Peyer's patch (tissue), 4 donors: Measurements from ENCODE around the gene COX14. TPM values are rescaled to one million over a fixed set of nuclear protein-coding genes. Genes with fewer than 3 reads are reported as not detected.

ENCODE experiments used
- DNase-seq, 3 donors: peaks; one replicate each; pipeline ENCODE4 v3.0.0-alpha.2; 2017 to 2019
- H3K27ac ChIP-seq, 4 donors: fragments of 200-600 bp; sonication (generic); one replicate each; pipeline ENCODE4 v1.5.1; 2016 to 2019
- H3K27me3 ChIP-seq, 2 donors: fragments of 200-600 bp; sonication (generic); one replicate each; pipeline ENCODE4 v1.5.1; 2019
- H3K36me3 ChIP-seq, 3 donors: fragments of 200-600 bp; sonication (generic); one replicate each; pipeline ENCODE4 v1.5.1; 2016 to 2019
- H3K4me1 ChIP-seq, 4 donors: fragments of 200-600 bp; sonication (generic); one replicate each; pipeline ENCODE4 v1.5.1; 2016 to 2019
- H3K4me3 ChIP-seq, 4 donors: fragments of 200-600 bp; sonication (generic); 1 replicate in 3 of 4; 2 replicates in 1 of 4; pipeline ENCODE4 v1.5.1; 2016 to 2019; ENCODE audit warnings: mild to moderate bottlenecking in 1 of 4
- H3K9me3 ChIP-seq, 4 donors: fragments of 200-600 bp; sonication (generic); one replicate each; pipeline ENCODE4 v1.5.1; 2016 to 2019; ENCODE audit warnings: mild to moderate bottlenecking in 1 of 4
- POLR2A ChIP-seq, 2 donors: fragments of 450-650 bp; IDR thresholded peaks; one replicate each; pipeline ENCODE4 v1.5.1; 2017; ENCODE audit warnings: antibody characterized with exemption in 2 of 2, mild to moderate bottlenecking in 2 of 2, moderate library complexity in 2 of 2
- total RNA-seq, 4 donors: library from RNA; depleted of rRNA; stranded (reverse); fragments of >200 nt; gene quantifications; one replicate each; pipeline ENCODE4 v1.1.0, GENCODE V29; 2016
- TF ChIP-seq, protein P1 (sequence below), 6 experiments: fragments of 450-650 bp in 4 of 6; fragments of 200-600 bp in 2 of 6; sonication (generic) in 1 of 6; IDR thresholded peaks; one replicate each; pipeline ENCODE4 v1.5.1; 2017 to 2019; ENCODE audit warnings: antibody characterized with exemption in 6 of 6, mild to moderate bottlenecking in 3 of 6, moderate library complexity in 1 of 6

COX14 gene
- total RNA-seq, 4 donors from 2014 or later: 75.3 to 115 (median 86.4) TPM

DNA sequence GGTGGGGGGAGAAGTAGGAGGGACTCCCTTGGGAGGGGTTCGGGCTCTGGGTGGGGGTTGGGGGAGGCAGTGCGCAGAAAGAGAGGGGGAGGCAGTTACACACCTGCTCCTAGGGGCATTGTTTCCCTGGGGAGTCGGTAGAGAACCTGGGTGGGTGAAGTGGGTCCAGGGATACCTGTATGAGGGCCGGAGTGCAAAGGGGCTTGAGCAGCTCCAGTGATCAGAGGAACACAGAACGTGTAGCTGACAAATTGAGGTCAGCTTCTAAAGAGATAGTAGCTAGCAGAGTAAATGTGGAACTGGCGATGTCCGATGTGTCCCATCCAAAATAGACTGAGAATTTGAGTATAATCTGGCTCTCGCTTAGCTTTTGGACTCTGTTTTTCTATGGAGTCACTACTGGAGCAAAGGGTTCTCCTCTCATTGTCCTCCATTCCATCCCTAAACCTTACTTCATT, 26.4 kb upstream of the COX14 start:
- Histone ChIP-seq H3K27ac (peak overlapping the region; percentile 92 to 99 (median 94)), H3K4me1 (peaks cover 0 to 34% (median 5%) of the 10 kb centered on the region in 4 donors), H3K36me3 (peaks cover 0 to 41% (median 0%) of the 10 kb centered on the region in 3 donors), H3K9me3 (no peaks in the 10 kb centered on the region), H3K27me3 (no peaks in the 10 kb centered on the region), H3K4me3 (peak overlapping the region; percentile 81 to 97 (median 88))
- no peak for DNase-seq
- TF ChIP-seq, protein P1, sequence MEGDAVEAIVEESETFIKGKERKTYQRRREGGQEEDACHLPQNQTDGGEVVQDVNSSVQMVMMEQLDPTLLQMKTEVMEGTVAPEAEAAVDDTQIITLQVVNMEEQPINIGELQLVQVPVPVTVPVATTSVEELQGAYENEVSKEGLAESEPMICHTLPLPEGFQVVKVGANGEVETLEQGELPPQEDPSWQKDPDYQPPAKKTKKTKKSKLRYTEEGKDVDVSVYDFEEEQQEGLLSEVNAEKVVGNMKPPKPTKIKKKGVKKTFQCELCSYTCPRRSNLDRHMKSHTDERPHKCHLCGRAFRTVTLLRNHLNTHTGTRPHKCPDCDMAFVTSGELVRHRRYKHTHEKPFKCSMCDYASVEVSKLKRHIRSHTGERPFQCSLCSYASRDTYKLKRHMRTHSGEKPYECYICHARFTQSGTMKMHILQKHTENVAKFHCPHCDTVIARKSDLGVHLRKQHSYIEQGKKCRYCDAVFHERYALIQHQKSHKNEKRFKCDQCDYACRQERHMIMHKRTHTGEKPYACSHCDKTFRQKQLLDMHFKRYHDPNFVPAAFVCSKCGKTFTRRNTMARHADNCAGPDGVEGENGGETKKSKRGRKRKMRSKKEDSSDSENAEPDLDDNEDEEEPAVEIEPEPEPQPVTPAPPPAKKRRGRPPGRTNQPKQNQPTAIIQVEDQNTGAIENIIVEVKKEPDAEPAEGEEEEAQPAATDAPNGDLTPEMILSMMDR (IDR thresholded peaks at IDR 0.05): no peak
- no peak for TF ChIP-seq POLR2A (IDR thresholded peaks at IDR 0.05)

DNA sequence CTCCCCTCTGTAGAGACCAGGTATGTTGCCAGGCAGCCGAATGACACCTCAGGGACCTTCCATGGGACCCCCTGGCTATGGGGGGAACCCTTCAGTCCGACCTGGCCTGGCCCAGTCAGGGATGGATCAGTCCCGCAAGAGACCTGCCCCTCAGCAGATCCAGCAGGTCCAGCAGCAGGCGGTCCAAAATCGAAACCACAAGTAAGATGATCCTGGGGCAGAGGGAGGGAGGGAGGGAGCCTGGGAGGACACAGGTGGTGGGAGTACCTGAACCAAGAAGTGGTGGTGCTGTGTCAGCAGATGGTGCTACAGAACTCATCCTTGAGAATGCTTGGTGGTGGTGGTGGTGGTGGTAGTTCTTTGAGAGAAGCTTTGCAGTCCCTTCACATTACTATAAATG, 25.9 kb upstream of the COX14 start:
- no peaks in the 10 kb centered on the region for H3K27me3 ChIP-seq
- H3K9me3 ChIP-seq: no peaks in the 10 kb centered on the region
- peaks cover 0 to 30% (median 5%) of the 10 kb centered on the region in 4 donors for H3K4me1 ChIP-seq
- TF ChIP-seq, protein P1 (IDR thresholded peaks at IDR 0.05): no peak
- TF ChIP-seq POLR2A (IDR thresholded peaks at IDR 0.05): no peak
- peak overlapping the region in 2 of 4 donors; percentile 86 to 90 for H3K4me3 ChIP-seq
- peaks cover 0 to 46% (median 0%) of the 10 kb centered on the region in 3 donors for H3K36me3 ChIP-seq
- H3K27ac ChIP-seq: peak overlapping the region; percentile 92 to 99 (median 94)
- DNase-seq: peak in 1 of 3 donors; percentile 50

DNA sequence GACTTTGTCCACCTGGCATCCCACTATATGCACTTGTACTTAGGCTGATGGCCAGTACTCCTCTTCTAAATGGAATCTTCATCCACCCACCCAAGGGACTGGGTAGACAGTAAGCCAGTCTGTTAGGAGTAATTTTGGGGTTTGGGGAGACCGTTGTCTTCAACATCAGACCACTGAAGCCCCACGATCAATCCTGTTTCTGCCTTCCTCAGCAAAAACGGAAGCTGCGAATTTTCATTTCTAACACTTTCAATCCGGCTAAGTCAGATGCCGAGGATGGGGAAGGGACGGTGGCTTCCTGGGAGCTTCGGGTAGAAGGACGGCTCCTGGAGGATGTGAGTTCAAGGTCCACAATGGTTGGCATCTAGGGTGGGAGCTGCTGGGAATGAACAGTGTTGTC, 24.9 kb upstream of the COX14 start:
- peak in 1 of 3 donors; percentile 6 for DNase-seq
- Histone ChIP-seq H3K4me3 (no peak overlapping the region), H3K27me3 (no peaks in the 10 kb centered on the region), H3K36me3 (peaks cover 0 to 56% (median 0%) of the 10 kb centered on the region in 3 donors), H3K4me1 (peaks cover 0 to 23% (median 5%) of the 10 kb centered on the region in 4 donors), H3K27ac (no peak overlapping the region), H3K9me3 (no peaks in the 10 kb centered on the region)
- TF ChIP-seq, protein P1 (IDR thresholded peaks at IDR 0.05): no peak
- TF ChIP-seq POLR2A (IDR thresholded peaks at IDR 0.05): no peak

DNA sequence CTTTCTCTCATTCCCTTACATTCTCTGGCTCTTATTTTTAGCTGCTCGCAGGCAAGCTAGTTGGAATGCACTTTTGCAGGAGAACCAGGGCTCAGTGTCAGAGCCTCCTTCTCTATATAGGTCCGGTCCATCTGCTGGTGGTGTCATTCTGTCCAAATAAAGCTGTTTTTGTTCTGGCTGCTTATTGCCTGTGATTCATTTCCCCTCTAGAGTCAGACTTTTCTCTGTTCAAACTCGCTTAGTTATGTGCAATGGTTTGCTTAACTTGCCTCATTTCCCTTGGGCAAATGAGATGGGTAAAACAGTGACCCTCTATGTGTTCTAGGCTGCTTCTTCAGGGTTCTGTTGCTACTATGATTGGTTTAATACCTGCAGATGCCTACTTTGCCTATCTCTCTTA, 24.0 kb upstream of the COX14 start:
- Histone ChIP-seq H3K4me3 (no peak overlapping the region), H3K9me3 (no peaks in the 10 kb centered on the region), H3K27me3 (no peaks in the 10 kb centered on the region), H3K27ac (no peak overlapping the region), H3K36me3 (peaks cover 0 to 64% (median 0%) of the 10 kb centered on the region in 3 donors), H3K4me1 (peaks cover 0 to 21% (median 5%) of the 10 kb centered on the region in 4 donors)
- DNase-seq: no peak
- no peak for TF ChIP-seq POLR2A (IDR thresholded peaks at IDR 0.05)
- TF ChIP-seq, protein P1 (IDR thresholded peaks at IDR 0.05): no peak

- H3K4me3 ChIP-seq: no peak overlapping the region
- no peak overlapping the region for H3K27ac ChIP-seq
- H3K4me1 ChIP-seq: peaks cover 0 to 13% (median 4%) of the 10 kb centered on the region in 4 donors
- peaks cover 0 to 72% (median under 1%) of the 10 kb centered on the region in 3 donors for H3K36me3 ChIP-seq
- no peaks in the 10 kb centered on the region for H3K27me3 ChIP-seq
- TF ChIP-seq, protein P1 (IDR thresholded peaks at IDR 0.05): peak; percentile 67 to 87 (median 78)
- no peak for TF ChIP-seq POLR2A (IDR thresholded peaks at IDR 0.05)
- H3K9me3 ChIP-seq: no peaks in the 10 kb centered on the region
- DNase-seq: peak in 2 of 3 donors; percentile 72 to 86
Measured at GRCh38 chr12:50088577-50089335, 23.3 kb upstream of the COX14 start.
